GM19397 (cell line): ENCODE measurements around the gene MYRFL.
"Not testable (repeated sequence)": the region's sequence is repeated elsewhere in the genome, so short reads cannot be mapped to it uniquely, and the experiment has no call there.

Source experiments
- ATAC-seq: cut with Tn5 transposase; IDR thresholded peaks from one replicate; pipeline ENCODE4 v1.9.1; 2021; ENCODE audit warnings: mild to moderate bottlenecking, moderate library complexity; ENCODE audit not compliant: unreplicated experiment

MYRFL gene

DNA sequence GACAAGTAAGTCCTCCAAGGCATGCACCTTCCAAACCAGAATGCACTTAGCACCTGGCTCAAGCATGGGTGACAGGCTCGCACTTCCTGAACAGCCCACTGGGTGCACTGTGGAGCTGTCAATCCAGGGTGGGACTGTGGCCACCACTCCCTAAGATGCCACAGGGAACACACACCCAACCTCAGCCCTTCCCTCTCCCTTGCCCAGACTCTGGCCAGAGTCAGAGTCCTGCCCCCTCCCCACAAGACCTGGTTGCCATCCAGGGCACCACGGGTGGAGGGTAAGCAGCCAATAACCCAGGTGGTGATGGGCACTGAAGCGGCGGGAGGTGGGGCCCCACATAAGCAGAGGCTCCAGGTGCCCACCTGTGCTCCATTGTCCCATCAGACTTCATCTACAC is 160.6 kb downstream of the MYRFL start:
- peak; percentile 77 for ATAC-seq

DNA sequence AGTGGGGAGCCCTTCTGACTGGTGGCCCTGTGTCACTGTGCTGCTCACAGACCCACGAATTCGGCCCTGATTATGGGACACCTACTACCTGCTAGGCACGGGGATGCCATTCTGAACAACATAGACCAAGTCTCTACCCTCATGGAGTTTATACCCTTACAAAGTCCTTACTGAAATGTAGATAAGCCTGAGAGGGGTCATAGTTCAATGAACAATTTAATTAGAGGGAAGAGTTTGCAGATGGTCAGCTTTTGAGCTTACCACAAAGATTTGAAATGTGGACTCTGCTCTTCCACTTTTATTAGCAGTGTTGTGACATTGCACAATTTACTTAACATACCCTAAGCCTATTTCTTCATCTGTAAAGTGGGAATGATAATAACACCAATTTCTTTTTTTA is 161.1 kb downstream of the MYRFL start:
- ATAC-seq: no peak

DNA sequence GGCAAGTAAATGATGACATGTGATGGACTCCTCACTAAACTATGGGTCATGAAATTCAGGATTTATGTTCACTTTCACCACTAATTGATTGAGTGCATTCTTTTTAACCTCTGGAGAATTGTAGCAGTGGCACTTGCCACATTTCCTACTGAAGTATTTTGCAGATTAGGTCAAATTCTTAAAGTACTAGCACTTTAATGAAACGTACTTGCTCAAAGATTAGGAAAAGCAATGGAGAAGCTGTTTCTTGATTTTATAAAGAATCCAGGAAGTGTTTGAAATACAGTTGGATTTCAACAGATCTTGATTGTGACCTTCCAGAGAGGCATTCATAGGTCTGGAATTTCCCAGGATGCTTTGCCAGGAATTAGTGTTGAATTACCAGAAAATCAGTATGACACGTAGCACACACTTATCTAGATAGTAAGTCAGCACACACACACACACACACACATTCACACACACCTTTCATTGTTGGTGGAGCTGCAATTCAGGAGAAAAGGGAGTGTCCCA is 162.6 kb downstream of the MYRFL start:
- no peak for ATAC-seq

DNA sequence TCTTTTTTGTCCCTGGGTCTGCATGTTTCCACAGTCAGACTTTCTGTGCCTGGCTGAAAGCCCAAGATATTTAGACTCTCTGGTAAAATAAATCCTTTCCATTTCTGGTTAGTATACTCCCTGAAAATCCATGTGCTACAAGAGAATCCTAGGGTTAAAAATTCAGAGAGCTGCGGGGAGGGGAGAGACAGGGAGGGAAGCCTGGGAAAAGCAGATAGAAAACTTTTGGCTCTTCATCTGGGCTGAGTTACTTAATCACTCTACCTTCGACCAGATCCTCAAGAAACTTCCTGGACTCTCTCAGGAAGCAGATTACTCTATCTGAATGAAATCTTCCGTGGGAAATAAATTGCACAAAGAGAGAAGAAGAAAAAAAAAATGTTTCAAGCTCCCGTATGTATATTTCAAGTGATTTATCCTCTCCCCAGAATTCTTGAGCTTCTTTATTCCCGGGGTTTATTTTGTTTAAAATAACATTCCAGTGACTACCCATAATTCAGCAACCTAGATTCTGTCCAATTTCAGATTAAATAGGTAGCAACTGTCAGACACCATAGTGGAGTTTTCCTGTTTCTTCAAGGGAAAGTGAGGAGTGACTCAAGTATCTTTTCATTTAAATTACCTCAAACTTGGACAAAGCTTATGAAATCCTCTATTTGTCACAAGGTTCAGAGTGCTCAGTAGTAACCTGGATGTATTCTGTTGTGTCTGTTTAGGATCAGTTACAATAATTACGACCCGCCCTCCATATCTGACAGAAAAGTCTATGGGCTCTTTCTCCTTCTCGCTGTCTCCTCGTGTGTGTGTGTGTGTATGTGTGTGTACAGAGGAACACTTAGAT is 163.7 kb downstream of the MYRFL start:
- ATAC-seq: no peak

DNA sequence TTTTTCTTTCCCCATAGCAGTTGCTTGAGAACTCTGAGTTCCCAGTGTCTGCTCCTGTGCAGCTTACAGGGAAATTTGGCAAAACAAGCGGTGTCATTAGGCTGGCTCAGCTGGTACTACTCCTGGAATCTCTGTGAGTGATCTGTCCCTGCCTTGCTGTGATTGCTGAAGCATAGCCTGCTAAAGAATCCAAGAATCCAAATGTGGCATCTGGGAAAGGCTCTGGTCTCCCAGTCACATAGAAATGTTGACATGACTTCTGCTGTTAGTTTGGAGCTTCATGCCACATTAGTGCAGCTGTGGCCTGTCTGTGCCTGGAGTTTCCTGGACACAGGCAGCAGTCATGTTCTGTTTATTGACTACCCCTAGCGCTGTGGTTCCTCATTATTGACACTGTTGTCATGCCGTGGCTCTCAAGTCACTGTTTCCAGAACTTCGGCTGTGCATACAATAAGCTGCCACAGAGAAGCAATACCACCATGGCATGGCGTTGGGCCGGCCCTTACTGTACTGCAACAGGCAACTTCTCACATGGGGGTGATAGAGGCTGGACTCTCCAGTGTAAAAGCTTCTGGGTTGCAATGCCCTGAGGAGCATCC is 166.8 kb downstream of the MYRFL start:
- ATAC-seq: no peak

DNA sequence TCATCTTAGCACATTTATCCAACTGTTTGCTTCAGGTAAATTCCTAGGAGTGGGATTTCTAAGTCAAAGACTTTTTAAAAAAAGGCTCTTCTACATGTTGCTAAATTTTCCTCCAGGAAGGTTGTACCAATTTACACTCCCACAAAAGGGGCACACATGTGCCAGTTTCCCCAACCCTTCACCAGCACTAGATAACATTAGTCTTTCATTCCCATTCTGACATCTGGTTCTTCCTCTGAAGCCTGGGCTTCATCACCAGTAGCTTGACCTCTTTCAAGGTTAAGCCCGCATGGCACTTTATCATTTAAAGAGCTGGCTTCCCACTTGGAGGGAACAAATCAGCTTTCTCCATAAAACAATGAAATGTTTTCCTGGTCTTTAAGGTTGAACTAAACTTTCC is 168.4 kb downstream of the MYRFL start:
- ATAC-seq: no peak

DNA sequence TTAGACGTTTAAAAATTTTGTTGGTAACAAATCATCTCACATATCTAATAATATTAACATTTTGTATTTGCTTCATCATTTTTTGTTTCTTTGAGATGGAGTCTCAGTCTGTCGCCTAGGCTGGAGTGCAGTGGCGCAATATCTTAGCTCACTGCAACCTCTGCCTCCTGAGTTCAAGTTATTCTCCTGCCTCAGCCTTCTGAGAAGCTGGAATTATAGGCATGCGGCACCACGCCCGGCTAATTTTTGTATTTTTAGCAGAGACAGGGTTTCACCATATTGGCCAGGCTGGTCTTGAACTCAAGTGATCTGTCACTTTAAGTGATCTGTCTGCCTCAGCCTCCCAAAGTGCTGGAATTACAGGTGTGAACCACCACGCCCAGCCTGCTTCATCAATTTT is 169.1 kb downstream of the MYRFL start:
- ATAC-seq: not testable (repeated sequence)

DNA sequence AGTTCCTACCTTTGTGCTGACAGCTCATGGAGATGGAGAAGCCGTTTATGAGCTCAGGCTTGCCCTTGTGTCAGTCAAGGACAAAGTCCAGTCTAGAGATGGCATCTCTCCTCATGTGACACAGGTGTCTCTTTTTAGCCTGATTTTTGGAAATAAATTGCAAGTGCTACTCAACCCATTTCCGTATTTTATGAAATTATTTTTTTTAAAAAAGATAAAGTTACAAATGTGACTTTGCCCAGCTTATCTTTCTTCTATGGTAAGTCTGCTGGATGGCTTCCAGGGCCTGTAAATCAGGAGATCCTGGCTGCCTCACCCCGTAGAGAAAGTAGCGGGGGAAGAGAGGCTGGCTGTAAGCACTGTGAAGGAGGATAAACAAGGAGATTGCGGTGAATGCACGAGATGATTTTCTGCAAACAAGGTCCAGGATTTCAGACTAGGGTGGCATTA is 169.7 kb downstream of the MYRFL start:
- no peak for ATAC-seq

DNA sequence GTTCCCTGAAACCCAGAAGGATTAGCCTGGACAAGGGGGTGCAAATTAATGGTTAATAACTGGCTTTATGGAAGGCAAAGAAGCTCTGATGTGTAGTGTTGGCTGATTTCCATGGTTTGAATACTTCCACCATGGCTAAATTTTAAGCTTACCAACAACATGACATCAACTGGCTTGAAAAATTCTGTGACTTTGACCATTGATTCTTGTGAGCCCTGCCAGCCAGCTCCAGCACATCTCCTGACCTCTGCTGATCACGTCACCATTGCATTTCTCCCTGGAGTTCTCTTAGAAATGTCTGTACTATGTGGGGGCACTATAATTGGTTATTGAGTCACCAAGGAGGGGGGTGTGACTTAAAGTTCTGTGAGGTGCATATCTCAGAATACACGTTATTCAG is 171.2 kb downstream of the MYRFL start:
- ATAC-seq: no peak

DNA sequence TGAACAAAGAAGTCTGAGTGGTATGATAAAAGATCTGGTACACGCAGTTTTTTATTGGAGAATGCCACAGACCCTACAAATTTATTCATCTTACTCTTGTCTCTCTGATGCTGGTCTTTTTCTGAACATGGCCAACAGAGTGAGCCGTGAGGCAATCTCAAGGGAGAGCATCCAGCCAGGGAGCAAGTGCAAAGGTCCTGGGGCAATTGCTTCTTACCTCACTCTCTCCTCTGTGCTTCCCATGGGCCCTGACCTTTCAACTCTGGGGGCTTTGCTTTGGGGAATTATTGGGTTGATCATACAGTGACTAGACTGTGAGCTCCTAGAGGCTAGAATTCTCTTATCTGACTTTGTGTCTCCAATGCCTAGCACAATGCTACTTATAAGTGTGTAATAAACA is 171.7 kb downstream of the MYRFL start:
- no peak for ATAC-seq

DNA sequence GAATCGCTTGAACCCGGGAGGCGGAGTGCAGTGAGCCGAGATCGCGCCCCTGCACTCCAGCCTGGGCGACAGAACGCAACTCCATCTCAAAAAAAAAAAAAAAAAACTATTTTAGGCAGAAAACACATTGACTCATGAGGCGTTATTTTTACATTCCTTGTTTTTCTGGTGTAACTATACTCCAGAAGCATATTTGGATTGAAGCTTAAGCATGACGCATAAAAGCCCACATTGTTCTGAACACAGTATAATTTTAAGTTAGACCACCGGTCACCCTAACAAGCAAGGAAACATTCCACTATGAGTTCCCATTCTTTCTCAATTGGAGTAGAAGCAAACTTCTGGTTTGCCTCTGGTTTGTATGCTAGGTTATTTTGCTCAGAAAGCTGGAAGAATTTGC is 173.0 kb downstream of the MYRFL start:
- no peak for ATAC-seq

DNA sequence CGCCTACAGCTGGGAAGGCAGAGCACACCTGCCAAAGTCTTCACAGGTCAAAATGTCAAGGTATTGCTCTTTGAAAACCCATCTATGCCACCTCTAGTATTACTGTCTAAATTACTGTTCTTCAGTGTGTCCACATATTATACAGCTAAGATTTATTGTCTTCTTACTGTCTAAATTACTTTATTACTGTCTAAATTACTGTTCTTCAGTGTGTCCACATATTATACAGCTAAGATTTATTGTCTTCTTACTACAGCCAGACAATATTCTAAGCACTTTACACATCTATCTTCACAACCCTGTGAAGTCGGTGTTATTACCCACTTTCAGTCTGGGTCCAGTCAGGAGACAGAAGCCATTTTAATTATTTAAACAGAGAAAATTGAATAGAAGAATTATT is 173.9 kb downstream of the MYRFL start:
- no peak for ATAC-seq

DNA sequence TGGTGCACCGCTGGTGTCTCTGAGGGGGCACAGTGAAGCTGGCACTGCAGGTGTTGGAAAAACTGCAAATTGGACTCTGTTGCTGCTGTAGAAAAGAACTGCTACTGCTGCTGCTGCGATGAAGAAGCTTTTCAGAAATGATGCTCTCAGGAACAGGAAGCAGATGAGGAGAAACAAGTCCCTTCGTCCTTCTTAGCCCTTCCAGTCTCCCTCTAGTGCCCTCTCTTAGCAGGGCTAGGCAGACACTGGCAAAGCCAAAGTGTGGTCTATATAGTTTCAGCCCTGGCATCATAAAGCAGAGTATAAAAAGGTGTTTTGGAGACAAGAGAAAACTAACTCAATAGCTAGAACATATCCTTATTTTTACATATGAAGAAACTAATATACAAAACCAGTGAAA is 174.5 kb downstream of the MYRFL start:
- ATAC-seq: no peak

DNA sequence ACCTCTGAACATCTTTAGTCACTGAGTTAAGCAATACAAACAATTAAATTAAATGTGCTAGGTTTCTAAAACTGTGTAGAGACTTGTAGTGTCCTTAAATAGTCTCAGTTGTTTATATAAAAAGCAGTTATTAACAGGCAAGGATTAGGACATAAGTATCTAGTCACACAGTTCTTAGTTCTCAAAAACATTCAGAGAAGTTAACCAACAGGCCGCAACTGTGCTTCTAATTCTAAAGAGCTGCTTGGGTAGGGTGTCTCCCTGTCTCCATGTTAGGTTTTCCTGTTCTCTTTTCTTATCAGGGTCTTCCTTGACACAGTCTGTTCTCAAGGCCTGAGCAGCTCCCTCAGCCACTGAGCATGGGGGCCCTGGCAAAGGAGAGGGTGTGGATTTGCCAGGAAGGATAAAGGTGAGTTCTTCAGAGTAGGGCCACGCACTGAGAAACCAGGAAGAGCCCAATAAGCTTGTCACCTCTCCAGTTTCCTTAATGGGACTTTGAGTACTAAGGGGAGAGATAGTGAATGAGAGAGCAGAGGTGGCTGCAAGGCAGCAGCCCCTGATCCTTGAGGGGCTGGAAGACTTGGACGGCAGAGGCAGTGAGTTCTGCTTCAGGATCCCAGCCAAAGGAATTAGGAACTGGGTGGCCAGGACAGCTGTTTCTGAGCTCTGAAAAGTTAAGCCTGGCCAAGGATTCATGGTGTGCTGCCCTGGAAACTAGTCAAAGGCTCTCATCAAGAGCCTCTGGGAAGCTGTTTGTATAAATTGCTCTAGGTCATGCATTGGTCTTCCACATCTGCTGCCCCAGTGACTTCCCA is 177.3 kb downstream of the MYRFL start:
- no peak for ATAC-seq

DNA sequence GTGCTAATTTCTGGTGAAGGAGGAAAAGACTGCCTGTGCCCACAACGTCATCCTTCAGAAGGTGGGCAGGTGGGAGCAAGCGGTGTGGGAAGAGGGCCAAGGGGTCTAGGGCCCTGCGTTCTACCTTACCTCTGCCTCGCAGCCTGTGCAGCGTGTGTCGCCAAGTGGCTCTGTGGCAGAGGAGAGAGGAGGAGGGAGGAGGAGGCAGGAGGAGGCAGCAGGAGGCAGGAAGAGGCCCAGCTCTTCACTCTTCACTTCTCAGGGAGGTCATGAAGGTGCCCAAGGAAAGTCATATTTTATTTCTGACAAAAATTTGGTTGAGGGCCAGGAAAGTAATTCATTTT is 177.9 kb downstream of the MYRFL start:
- ATAC-seq: no peak

DNA sequence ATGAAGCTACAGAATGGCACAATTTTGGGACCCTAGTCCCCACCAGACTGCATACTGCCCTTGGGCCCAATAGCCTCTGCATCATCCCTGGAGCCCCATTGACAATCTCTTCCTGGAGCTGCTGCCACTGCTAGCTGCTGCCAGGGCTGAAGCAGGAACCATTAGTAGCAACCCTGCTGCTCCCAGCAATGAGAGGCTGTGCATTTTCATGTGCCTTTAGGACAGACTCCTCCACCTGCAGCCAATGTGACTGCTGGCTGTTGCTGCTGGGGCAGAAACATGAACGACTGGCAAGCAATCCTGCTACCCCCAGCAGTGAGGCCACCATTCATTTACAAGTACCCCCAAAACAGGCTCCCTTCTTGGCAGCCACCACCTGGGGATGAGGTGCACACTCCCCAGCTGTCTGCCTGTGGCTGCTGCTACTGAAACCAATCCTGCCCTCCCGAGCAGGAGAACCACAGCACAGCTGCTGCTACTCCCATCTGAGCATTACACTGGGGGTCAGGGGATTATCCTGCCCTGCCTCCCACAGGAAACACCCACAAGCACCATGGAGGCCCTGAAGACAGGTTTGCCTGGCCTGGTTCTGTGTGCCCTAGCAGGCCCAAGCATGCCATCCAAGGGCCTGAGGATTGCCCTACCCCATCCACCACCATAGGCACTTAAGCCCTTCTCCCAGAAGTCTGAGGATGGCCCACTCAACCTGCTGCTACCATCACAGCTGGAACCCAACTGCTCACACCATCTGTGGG is 181.0 kb downstream of the MYRFL start:
- ATAC-seq: no peak

DNA sequence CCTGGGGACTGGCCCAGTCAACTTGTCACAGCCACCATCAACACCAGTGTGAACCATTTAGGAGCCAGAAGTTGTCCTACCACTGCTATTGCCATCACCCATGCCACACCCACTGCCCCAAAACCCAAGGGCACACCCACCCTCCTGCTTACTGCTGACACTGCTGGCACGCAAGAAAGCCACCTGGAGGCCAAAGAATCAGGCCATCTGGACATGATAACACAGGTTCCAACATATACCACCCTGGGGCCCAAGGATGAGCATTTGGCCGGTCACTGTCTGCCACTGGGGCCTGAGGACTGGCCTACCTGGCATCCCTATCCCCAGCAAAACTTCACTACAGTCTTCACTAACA is 181.6 kb downstream of the MYRFL start:
- ATAC-seq: no peak

DNA sequence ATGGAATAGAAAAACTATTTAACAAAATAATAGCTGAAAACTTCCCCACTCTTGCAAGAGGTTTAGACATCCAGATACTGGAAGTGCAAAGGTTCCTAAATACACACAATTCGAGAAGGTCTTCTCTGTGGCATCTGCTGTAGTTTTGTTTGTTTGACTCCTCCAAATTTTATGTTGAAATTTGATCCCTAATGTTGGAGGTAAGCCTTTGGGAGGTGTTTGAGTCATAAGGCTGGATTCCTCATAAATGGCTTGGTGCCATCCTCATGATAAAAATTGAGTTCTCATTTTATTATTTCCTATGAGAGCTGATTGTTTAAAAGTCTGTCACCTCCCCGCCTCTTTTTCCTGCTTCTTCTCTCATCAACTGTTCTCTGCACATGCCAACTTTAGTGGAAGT is 182.7 kb downstream of the MYRFL start:
- no peak for ATAC-seq
